Mesenchymal stem cell (in vitro differentiated cells and primary cell): ENCODE measurements around the gene OTOA.
"Not testable (repeated sequence)": the region's sequence is repeated elsewhere in the genome, so short reads cannot be mapped to it uniquely, and the experiment has no call there.

Experiments
- DNase-seq: peaks from one replicate; pipeline ENCODE4 v3.0.0-alpha.2; 2013
- H2AFZ ChIP-seq: one replicate; pipeline ENCODE4 v1.6.1; 2013; ENCODE audit warnings: low read depth, mild to moderate bottlenecking, control low read depth, inconsistent platforms, low read length, moderate library complexity
- H2AK5ac ChIP-seq: 2 replicates; pipeline ENCODE4 v1.6.1; 2013; ENCODE audit warnings: low read length, moderate library complexity, mild to moderate bottlenecking, inconsistent platforms; ENCODE audit not compliant: severe bottlenecking
- H2BK120ac ChIP-seq: one replicate; pipeline ENCODE4 v1.6.1; 2013; ENCODE audit warnings: low read depth, mild to moderate bottlenecking, inconsistent platforms, low read length, moderate library complexity
- H2BK12ac ChIP-seq, 2 experiments: one replicate each; pipeline ENCODE4 v1.6.1; 2013; ENCODE audit warnings: inconsistent platforms in 2 of 2, low read length in 2 of 2, mild to moderate bottlenecking in 2 of 2, moderate library complexity in 2 of 2, control low read depth in 1 of 2
- H2BK15ac ChIP-seq: one replicate; pipeline ENCODE4 v1.6.1; 2013; ENCODE audit warnings: mild to moderate bottlenecking, low read depth, inconsistent platforms; ENCODE audit not compliant: poor library complexity, severe bottlenecking
- H2BK5ac ChIP-seq: 2 replicates; pipeline ENCODE4 v1.6.1; 2013; ENCODE audit warnings: low read depth, mild to moderate bottlenecking, low read length, control low read depth, inconsistent platforms; ENCODE audit not compliant: poor library complexity, severe bottlenecking
- H3K14ac ChIP-seq, 2 experiments: one replicate each; pipeline ENCODE4 v1.6.1; 2013; ENCODE audit warnings: inconsistent platforms in 2 of 2, low read length in 2 of 2, control low read depth in 1 of 2, mild to moderate bottlenecking in 1 of 2, moderate library complexity in 1 of 2
- H3K18ac ChIP-seq, 2 experiments: one replicate each; pipeline ENCODE4 v1.6.1; 2013; ENCODE audit warnings: inconsistent platforms in 2 of 2, low read length in 2 of 2, control low read depth in 1 of 2, low read depth in 1 of 2, mild to moderate bottlenecking in 1 of 2
- H3K23ac ChIP-seq, 2 experiments: one replicate each; pipeline ENCODE4 v1.6.1; 2013; ENCODE audit warnings: inconsistent platforms in 2 of 2, low read length in 2 of 2, mild to moderate bottlenecking in 2 of 2, moderate library complexity in 2 of 2, control low read depth in 1 of 2
- H3K27ac ChIP-seq: 2 replicates; pipeline ENCODE4 v1.5.1; 2013; ENCODE audit warnings: mild to moderate bottlenecking, moderate library complexity, low read length, control low read depth, inconsistent platforms; ENCODE audit not compliant: poor library complexity, severe bottlenecking
- H3K27me3 ChIP-seq, 2 experiments: 2 replicates each; pipeline versions ENCODE4 v1.6.1 to v1.7.0; 2013; ENCODE audit warnings: low read length in 2 of 2, mild to moderate bottlenecking in 2 of 2, moderate library complexity in 2 of 2, control low read depth in 1 of 2, inconsistent platforms in 1 of 2; ENCODE audit not compliant: control insufficient read depth in 1 of 2, insufficient read depth in 1 of 2
- H3K36me3 ChIP-seq, 2 experiments: 2 replicates each; pipeline versions ENCODE4 v1.6.1 to v1.7.0; 2013; ENCODE audit warnings: low read length in 2 of 2, control low read depth in 1 of 2, inconsistent platforms in 1 of 2, low read depth in 1 of 2, mild to moderate bottlenecking in 1 of 2; ENCODE audit not compliant: insufficient read depth in 2 of 2, control insufficient read depth in 1 of 2
- H3K4ac ChIP-seq, 2 experiments: one replicate each; pipeline ENCODE4 v1.6.1; 2013; ENCODE audit warnings: inconsistent platforms in 2 of 2, low read length in 2 of 2, mild to moderate bottlenecking in 2 of 2, moderate library complexity in 2 of 2, control low read depth in 1 of 2, low read depth in 1 of 2
- H3K4me1 ChIP-seq: 2 replicates; pipeline ENCODE4 v1.6.1; 2013; ENCODE audit warnings: low read depth, low read length, control low read depth; ENCODE audit not compliant: control insufficient read depth, insufficient read depth
- H3K4me2 ChIP-seq: 2 replicates; pipeline ENCODE4 v1.6.1; 2013; ENCODE audit warnings: low read length, mild to moderate bottlenecking, inconsistent platforms; ENCODE audit not compliant: poor library complexity, severe bottlenecking
- H3K4me3 ChIP-seq, 2 experiments: 2 replicates each; pipeline versions ENCODE4 v1.5.1 to v1.7.0; 2013; ENCODE audit warnings: low read length in 2 of 2, mild to moderate bottlenecking in 2 of 2, control low read depth in 1 of 2, low read depth in 1 of 2; ENCODE audit not compliant: insufficient read depth in 1 of 2
- H3K79me1 ChIP-seq: replicated peaks from 2 replicates; pipeline ENCODE4 v1.6.1; 2013; ENCODE audit warnings: mild to moderate bottlenecking, control low read depth, low read length, inconsistent platforms; ENCODE audit not compliant: poor library complexity, severe bottlenecking
- H3K9ac ChIP-seq: 2 replicates; pipeline ENCODE4 v1.7.0; 2013; ENCODE audit warnings: mild to moderate bottlenecking, low read length, moderate library complexity
- H3K9me3 ChIP-seq: 2 replicates; pipeline ENCODE4 v1.7.0; 2013; ENCODE audit warnings: mild to moderate bottlenecking, low read length; ENCODE audit not compliant: control insufficient read depth
- H4K8ac ChIP-seq: one replicate; pipeline ENCODE4 v1.6.1; 2013; ENCODE audit warnings: inconsistent platforms, mild to moderate bottlenecking, low read length, moderate library complexity
- H4K91ac ChIP-seq: one replicate; pipeline ENCODE4 v1.6.1; 2013; ENCODE audit warnings: mild to moderate bottlenecking, low read length, inconsistent platforms
- WGBS: methylation state at CpG from one replicate; pipeline ENCODE4 v1.1.7; 2013; ENCODE audit warnings: mixed read lengths; 5-methylcytosine and 5-hydroxymethylcytosine counted together

Gene OTOA

DNA sequence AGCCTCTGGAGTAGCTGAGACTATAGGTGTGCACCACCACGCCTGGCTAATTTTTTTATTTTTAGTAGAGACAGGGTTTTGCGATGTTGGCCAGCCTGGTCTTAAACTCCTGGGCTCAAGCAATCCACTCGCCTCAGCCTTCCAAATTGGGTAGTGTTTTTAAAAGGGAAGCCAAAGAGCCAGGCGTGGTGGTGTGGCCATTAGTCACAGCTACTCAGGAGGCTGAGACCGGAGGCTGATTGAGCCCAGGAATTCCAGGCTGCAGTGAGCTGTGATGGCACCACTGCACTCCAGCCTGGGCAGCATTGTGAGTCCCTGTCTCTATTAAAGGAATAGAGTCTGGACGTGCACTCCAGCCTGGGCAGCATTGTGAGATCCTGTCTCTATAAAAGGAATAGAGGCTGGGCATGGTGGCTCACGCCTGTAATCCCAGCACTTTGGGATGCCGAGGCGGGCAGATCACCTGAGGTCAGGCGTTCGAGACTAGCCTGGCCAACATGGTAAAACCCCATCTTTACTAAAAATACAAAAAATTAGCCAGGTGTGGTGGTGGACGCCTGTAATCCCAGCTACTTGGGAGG is 13.9 kb upstream of the OTOA start:
- not testable (repeated sequence) for H3K4me2 ChIP-seq, H3K9ac ChIP-seq, H3K4ac ChIP-seq, H2BK15ac ChIP-seq, H2BK120ac ChIP-seq, H3K27me3 ChIP-seq, H2BK5ac ChIP-seq, H4K91ac ChIP-seq, H2AK5ac ChIP-seq, H3K27ac ChIP-seq, H2AFZ ChIP-seq, DNase-seq, H3K4me1 ChIP-seq, H3K9me3 ChIP-seq, H3K18ac ChIP-seq, H3K4me3 ChIP-seq
- peaks cover 17 to 19% of the 10 kb centered on the region in 2 experiments for H3K36me3 ChIP-seq
- peak overlapping the region in 1 of 2 experiments; percentile 83 for H3K23ac ChIP-seq
- H4K8ac ChIP-seq = peak overlapping the region; percentile 14
- WGBS = 97% methylated on average over 9 of the region's 12 CpGs
- peak overlapping the region in 1 of 2 experiments; percentile 18 for H2BK12ac ChIP-seq
- H3K14ac ChIP-seq = peak overlapping the region in 1 of 2 experiments; percentile 46
- H3K79me1 ChIP-seq = peaks cover 43% of the 10 kb centered on the region

DNA sequence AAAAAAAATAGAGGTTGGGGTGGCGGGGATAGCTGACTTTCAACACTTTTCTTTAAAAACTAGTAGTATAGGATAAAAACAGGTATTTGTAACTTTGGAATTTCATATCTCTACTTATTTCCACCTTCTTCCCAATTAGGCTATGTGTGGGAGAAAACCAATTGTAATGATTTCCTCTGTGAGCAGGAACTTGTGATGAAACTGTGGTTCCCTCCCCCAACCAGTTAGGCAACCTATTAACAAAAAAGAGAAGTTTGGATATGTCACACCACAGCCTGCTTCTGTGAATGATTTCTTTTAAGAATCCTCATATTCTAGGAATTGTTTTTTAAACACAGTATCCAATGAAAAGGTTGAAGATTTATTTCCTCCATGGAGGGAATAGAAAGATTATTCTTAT is 13.2 kb upstream of the OTOA start:
- Histone ChIP-seq H3K14ac (no peak overlapping the region), H3K4me3 (no peak overlapping the region), H3K18ac (no peak overlapping the region), H2AFZ (no peak overlapping the region), H2AK5ac (no peak overlapping the region), H4K8ac (no peak overlapping the region), H2BK120ac (no peak overlapping the region), H3K79me1 (peaks cover 46% of the 10 kb centered on the region), H3K9me3 (no peaks in the 10 kb centered on the region), H3K27ac (no peak overlapping the region), H3K23ac (no peak overlapping the region), H3K27me3 (no peaks in the 10 kb centered on the region), H3K4ac (no peak overlapping the region), H4K91ac (no peak overlapping the region), H3K9ac (no peak overlapping the region), H2BK12ac (no peak overlapping the region), H3K36me3 (peaks cover 20 to 25% of the 10 kb centered on the region in 2 experiments), H2BK5ac (no peak overlapping the region), H3K4me1 (peaks cover 6% of the 10 kb centered on the region), H2BK15ac (no peak overlapping the region), H3K4me2 (no peak overlapping the region)
- DNase-seq = no peak
- no CpG with 5 or more reads among the region's 1 CpG for WGBS

DNA sequence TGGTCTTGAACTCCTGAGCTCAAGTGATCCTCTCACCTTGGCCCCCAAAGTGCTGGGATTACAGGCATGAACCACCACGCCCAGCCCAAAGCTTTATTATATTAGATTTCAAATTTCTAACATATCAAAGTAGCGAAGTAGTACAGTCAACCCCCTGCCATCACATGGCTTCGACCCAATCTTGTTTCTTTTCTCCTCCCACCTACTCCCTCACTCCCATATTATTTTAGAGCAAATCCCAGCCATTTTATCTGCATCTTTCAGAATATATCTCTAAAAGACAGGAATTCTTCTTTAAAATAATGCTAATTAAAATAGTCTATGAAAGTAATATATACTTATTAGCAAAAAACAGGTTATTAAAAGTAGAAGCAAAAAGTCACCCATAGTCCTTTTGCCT is 12.3 kb upstream of the OTOA start:
- Histone ChIP-seq H2BK120ac (no peak overlapping the region), H4K91ac (no peak overlapping the region), H3K9me3 (no peaks in the 10 kb centered on the region), H3K9ac (no peak overlapping the region), H3K4ac (no peak overlapping the region), H2BK12ac (no peak overlapping the region), H2BK5ac (no peak overlapping the region), H3K4me1 (peaks cover 6% of the 10 kb centered on the region), H3K27me3 (no peaks in the 10 kb centered on the region), H4K8ac (no peak overlapping the region), H3K18ac (no peak overlapping the region), H3K4me2 (no peak overlapping the region), H2AK5ac (no peak overlapping the region), H3K14ac (no peak overlapping the region), H3K27ac (no peak overlapping the region), H3K4me3 (no peak overlapping the region), H2BK15ac (no peak overlapping the region), H3K36me3 (peaks cover 20 to 35% of the 10 kb centered on the region in 2 experiments), H3K79me1 (peaks cover 44% of the 10 kb centered on the region), H3K23ac (no peak overlapping the region), H2AFZ (no peak overlapping the region)
- DNase-seq = no peak
- WGBS = over 99% methylated on average over 3 of the region's 3 CpGs

DNA sequence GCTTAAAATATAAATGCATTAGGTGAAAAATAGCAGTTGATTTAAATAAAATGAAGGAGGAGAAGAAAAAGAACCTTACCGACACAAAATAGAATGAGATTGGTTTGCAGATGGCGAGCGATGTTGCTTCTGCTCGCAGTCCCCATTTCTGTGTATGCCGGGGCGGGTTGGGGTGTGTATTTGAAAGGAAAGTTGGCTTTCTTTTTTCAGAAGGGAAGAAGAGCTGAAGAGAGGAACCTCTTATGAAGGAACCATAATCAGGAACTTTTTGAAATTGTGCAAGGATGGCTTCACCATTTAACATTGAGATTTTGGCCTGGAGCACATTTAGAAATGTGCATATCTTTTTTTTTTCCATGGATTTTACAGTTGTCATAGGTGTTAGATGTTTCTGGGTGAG is 11.3 kb upstream of the OTOA start, which contains the start of gene IGSF6:
Gene IGSF6, minus strand, starts transcription at position 156 of the 400 bp plus-strand sequence. Its CDS starts 10 bp downstream, at position 146.
- Histone ChIP-seq H3K14ac (no peak within 1 kb of the TSS), H3K4me2 (no peak within 1 kb of the TSS), H2AK5ac (no peak within 1 kb of the TSS), H3K79me1 (peaks cover 41% of the 10 kb centered on the region), H2BK15ac (no peak within 1 kb of the TSS), H3K9me3 (no peaks in the 10 kb centered on the region), H2BK5ac (no peak within 1 kb of the TSS), H3K18ac (no peak within 1 kb of the TSS), H3K9ac (no peak within 1 kb of the TSS), H3K27me3 (no peaks in the 10 kb centered on the region), H3K27ac (no peak within 1 kb of the TSS), H4K91ac (no peak within 1 kb of the TSS), H3K4me3 (no peak within 1 kb of the TSS), H3K4ac (no peak within 1 kb of the TSS), H3K36me3 (peaks cover 16 to 36% of the 10 kb centered on the region in 2 experiments), H4K8ac (no peak within 1 kb of the TSS), H3K23ac (no peak within 1 kb of the TSS), H3K4me1 (peaks cover 6% of the 10 kb centered on the region), H2AFZ (no peak within 1 kb of the TSS), H2BK12ac (no peak within 1 kb of the TSS), H2BK120ac (no peak within 1 kb of the TSS)
- no peak for DNase-seq
- 96% methylated on average over 6 of the region's 6 CpGs for WGBS
